HCT116 (cell line): ENCODE data around the gene BCAN. TPM values are rescaled to one million over a fixed set of nuclear protein-coding genes. Genes with fewer than 3 reads are reported as not detected.

Experiments
- ATAC-seq: fragments of 200-7000 bp; cut with Tn5 transposase; 2 replicates; pipeline ENCODE4 v1.9.1; 2020; ENCODE audit warnings: mild to moderate bottlenecking, moderate library complexity
- BruUV-seq: library from RNA; stranded (reverse); fragments of 400-500 nt; replicated peaks from 2 replicates; lab custom pipeline; 2021; lab: Mats Ljungman, UMichigan
- CTCF ChIA-PET: fragments of 300-600 bp; sonication (Branson Sonifier 250); formaldehyde crosslinking; loops from one replicate; lab custom pipeline; 2021; ENCODE audit warnings: antibody characterized with exemption; lab: Charles Lee
- POLR2A ChIA-PET: fragments of 300-600, 350-600 bp; sonication (Branson Sonifier 250); formaldehyde crosslinking; loops from one replicate; lab custom pipeline; 2021; ENCODE audit warnings: antibody characterized with exemption; lab: Charles Lee
- RAD21 ChIA-PET, 2 experiments: fragments of 300-600 bp; sonication (Branson Sonifier 250); formaldehyde crosslinking; loops; one replicate each; lab custom pipeline; 2023; ENCODE audit warnings: low total read pairs in 2 of 2; ENCODE audit not compliant: uncharacterized antibody in 2 of 2, unreplicated experiment in 2 of 2, low non-redundant PET in 1 of 2; lab: Charles Lee
- DNase-seq: peaks from one replicate; pipeline ENCODE4 v3.0.0-alpha.2; 2010; ENCODE audit warnings: low read depth, low spot score
- H2AFZ ChIP-seq: fragments of 200-600 bp; shearing (Covaris generic), sonication (generic); 2 replicates; pipeline ENCODE4 v1.6.1; 2017; ENCODE audit warnings: low read depth, mixed run types, mixed read lengths, antibody characterized with exemption, low read length; ENCODE audit not compliant: poor library complexity, severe bottlenecking
- H3K27ac ChIP-seq: 2 replicates; pipeline ENCODE4 v1.5.1; 2012; ENCODE audit warnings: low read depth, low read length
- H3K27me3 ChIP-seq: fragments of 200-600 bp; sonication (generic); 2 replicates; pipeline ENCODE4 v1.6.1; 2016; ENCODE audit warnings: mixed run types, low read length, mixed read lengths; ENCODE audit not compliant: insufficient read depth
- H3K36me3 ChIP-seq, 2 experiments: fragments of 200-500 bp in 1 of 2; fragments of 200-600 bp in 1 of 2; sonication (Bioruptor generic) in 1 of 2; sonication (generic) in 1 of 2; 2 replicates each; pipeline versions ENCODE4 v1.5.1 to v1.6.1; 2014 to 2016; ENCODE audit warnings: low read length in 2 of 2, inconsistent platforms in 1 of 2, mixed read lengths in 1 of 2, mixed run types in 1 of 2; ENCODE audit not compliant: insufficient read depth in 2 of 2, control insufficient read depth in 1 of 2
- H3K4me1 ChIP-seq, 2 experiments: fragments of 200-600 bp in 1 of 2; sonication (generic) in 1 of 2; 2 replicates each; pipeline versions ENCODE4 v1.5.1 to v1.6.1; 2012 to 2017; ENCODE audit warnings: low read length in 2 of 2, inconsistent platforms in 1 of 2, mild to moderate bottlenecking in 1 of 2, mixed read lengths in 1 of 2, mixed run types in 1 of 2, moderate library complexity in 1 of 2; ENCODE audit not compliant: insufficient read depth in 2 of 2, control insufficient read depth in 1 of 2
- H3K4me2 ChIP-seq: fragments of 200-600 bp; sonication (generic); 2 replicates; pipeline ENCODE4 v1.6.1; 2017; ENCODE audit warnings: mixed run types, low read length, mixed read lengths
- H3K4me3 ChIP-seq, 2 experiments: fragments of 200-600 bp in 1 of 2; sonication (generic) in 1 of 2; replicated peaks in 1 of 2; 2 replicates each; pipeline ENCODE4 v1.5.1; 2011 to 2016; ENCODE audit warnings: low read length in 2 of 2, control low read depth in 1 of 2, low read depth in 1 of 2, mild to moderate bottlenecking in 1 of 2, mixed read lengths in 1 of 2, mixed run types in 1 of 2
- H3K79me2 ChIP-seq: fragments of 200-600 bp; sonication (generic); 2 replicates; pipeline ENCODE4 v1.6.1; 2017; ENCODE audit warnings: mild to moderate bottlenecking, mixed run types, low read length, moderate library complexity, mixed read lengths; ENCODE audit not compliant: insufficient read depth
- H3K9ac ChIP-seq: fragments of 200-600 bp; sonication (generic); 2 replicates; pipeline ENCODE4 v1.6.1; 2016; ENCODE audit warnings: low read length, mixed read lengths
- H3K9me2 ChIP-seq: fragments of 200-600 bp; sonication (generic), shearing (Covaris generic); 2 replicates; pipeline ENCODE4 v1.6.1; 2017; ENCODE audit warnings: mixed run types, mild to moderate bottlenecking, moderate library complexity; ENCODE audit not compliant: insufficient read depth
- H3K9me3 ChIP-seq, 2 experiments: fragments of 200-500 bp in 1 of 2; fragments of 200-600 bp in 1 of 2; sonication (Bioruptor generic) in 1 of 2; sonication (generic) in 1 of 2; 2 replicates each; pipeline ENCODE4 v1.6.1; 2014 to 2017; ENCODE audit warnings: low read length in 2 of 2, mixed read lengths in 2 of 2, inconsistent platforms in 1 of 2, low read depth in 1 of 2, mild to moderate bottlenecking in 1 of 2, mixed run types in 1 of 2, moderate library complexity in 1 of 2; ENCODE audit not compliant: control insufficient read depth in 1 of 2, insufficient read depth in 1 of 2
- H4K20me1 ChIP-seq: fragments of 200-600 bp; sonication (generic), shearing (Covaris generic); 2 replicates; pipeline ENCODE4 v1.6.1; 2017; ENCODE audit warnings: mixed run types, mild to moderate bottlenecking, moderate library complexity; ENCODE audit not compliant: insufficient read depth
- ATF3 ChIP-seq: IDR thresholded peaks from 2 replicates; pipeline ENCODE4 v1.6.1; 2012
- CBX3 ChIP-seq: IDR thresholded peaks from 2 replicates; pipeline ENCODE4 v1.6.1; 2012; ENCODE audit warnings: low read depth
- CEBPB ChIP-seq: IDR thresholded peaks from 2 replicates; pipeline ENCODE4 v1.6.1; 2012; ENCODE audit warnings: low read depth
- EGR1 ChIP-seq: IDR thresholded peaks from 2 replicates; pipeline ENCODE4 v1.6.1; 2012; ENCODE audit warnings: low read depth
- ELF1 ChIP-seq: IDR thresholded peaks from 2 replicates; pipeline ENCODE4 v1.6.1; 2012; ENCODE audit warnings: low read depth, borderline replicate concordance
- MAX ChIP-seq: IDR thresholded peaks from 2 replicates; pipeline ENCODE4 v1.6.1; 2012
- POLR2AphosphoS5 ChIP-seq: IDR thresholded peaks from 2 replicates; pipeline ENCODE4 v1.6.1; 2011; ENCODE audit warnings: mild to moderate bottlenecking, low read depth, low read length, moderate library complexity
- SP1 ChIP-seq: IDR thresholded peaks from 2 replicates; pipeline ENCODE4 v1.6.1; 2012; ENCODE audit warnings: low read depth
- SRF ChIP-seq: IDR thresholded peaks from 2 replicates; pipeline ENCODE4 v1.6.1; 2012; ENCODE audit warnings: low read depth
- YY1 ChIP-seq: IDR thresholded peaks from 2 replicates; pipeline ENCODE4 v1.6.1; 2011; ENCODE audit warnings: low read length, low read depth, moderate library complexity, mild to moderate bottlenecking; ENCODE audit not compliant: insufficient replicate concordance; ENCODE audit errors: extremely low read depth
- ZBTB33 ChIP-seq: IDR thresholded peaks from 2 replicates; pipeline ENCODE4 v1.6.1; 2011; ENCODE audit warnings: mild to moderate bottlenecking, low read length, moderate library complexity; ENCODE audit not compliant: insufficient replicate concordance; ENCODE audit errors: extremely low read depth
- ZNF274 ChIP-seq: fragments of 200-500 bp; sonication (Bioruptor generic); IDR thresholded peaks from 2 replicates; pipeline ENCODE4 v1.6.1; 2014; ENCODE audit warnings: mild to moderate bottlenecking, low read depth, low read length, inconsistent platforms
- intact Hi-C: fragments of 100-400 bp; cut with micrococcal nuclease; formaldehyde crosslinking; loops from 2 replicates; pipeline ENCODE4 v1.10.0; 2022
- total RNA-seq: library from RNA; stranded (reverse); gene quantifications from one replicate; pipeline ENCODE4 v1.2.1, GENCODE V29; 2021; ENCODE audit not compliant: unreplicated experiment

BCAN gene
- total RNA-seq, 1 experiment from 2014 or later, result not detected

DNA sequence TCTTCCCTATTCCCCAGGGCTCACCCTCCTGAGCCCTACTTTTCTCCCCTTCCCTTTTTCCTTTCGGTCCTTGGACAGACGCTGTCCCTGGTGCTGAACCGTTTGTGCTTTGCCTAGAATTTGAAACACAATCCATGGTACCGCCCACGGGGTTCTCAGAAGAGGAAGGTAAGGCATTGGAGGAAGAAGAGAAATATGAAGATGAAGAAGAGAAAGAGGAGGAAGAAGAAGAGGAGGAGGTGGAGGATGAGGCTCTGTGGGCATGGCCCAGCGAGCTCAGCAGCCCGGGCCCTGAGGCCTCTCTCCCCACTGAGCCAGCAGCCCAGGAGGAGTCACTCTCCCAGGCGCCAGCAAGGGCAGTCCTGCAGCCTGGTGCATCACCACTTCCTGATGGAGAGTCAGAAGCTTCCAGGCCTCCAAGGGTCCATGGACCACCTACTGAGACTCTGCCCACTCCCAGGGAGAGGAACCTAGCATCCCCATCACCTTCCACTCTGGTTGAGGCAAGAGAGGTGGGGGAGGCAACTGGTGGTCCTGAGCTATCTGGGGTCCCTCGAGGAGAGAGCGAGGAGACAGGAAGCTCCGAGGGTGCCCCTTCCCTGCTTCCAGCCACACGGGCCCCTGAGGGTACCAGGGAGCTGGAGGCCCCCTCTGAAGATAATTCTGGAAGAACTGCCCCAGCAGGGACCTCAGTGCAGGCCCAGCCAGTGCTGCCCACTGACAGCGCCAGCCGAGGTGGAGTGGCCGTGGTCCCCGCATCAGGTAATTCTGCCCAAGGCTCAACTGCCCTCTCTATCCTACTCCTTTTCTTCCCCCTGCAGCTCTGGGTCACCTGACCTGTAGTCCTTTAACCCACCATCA, 10.4 kb downstream of the BCAN start:
- DNase-seq, result no peak
- Histone ChIP-seq H3K36me3 (peaks cover 28 to 65% of the 10 kb centered on the region in 2 experiments), H3K27ac (no peak overlapping the region), H3K9ac (no peak overlapping the region), H3K9me2 (no peaks in the 10 kb centered on the region), H2AFZ (no peak overlapping the region), H3K79me2 (peaks cover 94% of the 10 kb centered on the region), H3K27me3 (no peaks in the 10 kb centered on the region), H4K20me1 (peaks cover 10% of the 10 kb centered on the region; the same call in 1 of the 2 replicates), H3K4me2 (no peak overlapping the region), H3K4me3 (no peak overlapping the region), H3K4me1 (peaks cover 0 to 9% of the 10 kb centered on the region in 2 experiments; a peak in 1 of 4 replicates), H3K9me3 (no peaks in the 10 kb centered on the region)
- ChIA-PET POLR2A (interaction anchor here (1.2 kb wide), 1 partner anchor 9 kb away, joined by 3 read pairs; no protein-coding TSS in a partner anchor), CTCF (no interaction called here), RAD21 (no interaction called here)
- no peak for TF ChIP-seq SP1
- no peak for TF ChIP-seq CBX3
- no peak for TF ChIP-seq SRF
- TF ChIP-seq ATF3, result no peak
- 0 out of 2 replicates have a peak, but pooled peaks have one; percentile 26 for TF ChIP-seq POLR2AphosphoS5
- no peak for TF ChIP-seq ZNF274
- intact Hi-C loops, result no loop called here
- no TSS peak for BruUV-seq
- no peak for ATAC-seq

- POLR2A ChIA-PET, result interaction anchor here (1.2 kb wide), 1 partner anchor 9 kb away, joined by 3 read pairs; no protein-coding TSS in a partner anchor
- Histone ChIP-seq H3K9me2 (no peaks in the 10 kb centered on the region), H3K4me3 (no peak overlapping the region), H3K9me3 (no peaks in the 10 kb centered on the region), H4K20me1 (peaks cover 10% of the 10 kb centered on the region; the same call in 1 of the 2 replicates)
- TF ChIP-seq EGR1 (no peak), YY1 (no peak), ZBTB33 (no peak), ELF1 (no peak), CEBPB (no peak), ATF3 (no peak), MAX (no peak)
- TF ChIP-seq, all 23 proteins: peak for 0
- Histone ChIP-seq H3K36me3 (peaks cover 27 to 60% of the 10 kb centered on the region in 2 experiments), H3K27ac (no peak overlapping the region), H2AFZ (no peak overlapping the region), H3K9ac (no peak overlapping the region), H3K4me1 (peaks cover 5 to 15% of the 10 kb centered on the region in 2 experiments; a peak in 3 of 4 replicates), H3K4me2 (no peak overlapping the region), H3K27me3 (no peaks in the 10 kb centered on the region), H3K79me2 (peaks cover 99% of the 10 kb centered on the region)
- ChIA-PET RAD21 (no interaction called here), CTCF (no interaction called here)
- intact Hi-C loops, result no loop called here
- BruUV-seq, result no TSS peak
- DNase-seq (no peak), ATAC-seq (no peak)
Measured at GRCh38 chr1:156652992-156653355, 11.1 kb downstream of the BCAN start.
